Measurements from ENCODE around the gene COQ8B. TPM values are rescaled to one million over a fixed set of nuclear protein-coding genes. Genes with fewer than 3 reads are reported as not detected.

COQ8B gene
- total RNA-seq, 2 donors from 2014 or later = 31.0 to 54.8 TPM

GRCh38 chr19:40685016-40685526 lies 31.6 kb downstream of the COQ8B start:
- H3K9me3 Mint-ChIP-seq = no peaks in the 10 kb centered on the region
- no peaks in the 10 kb centered on the region for H3K27me3 Mint-ChIP-seq

GRCh38 chr19:40684280-40684679 lies 32.4 kb downstream of the COQ8B start:
- Mint-ChIP-seq H3K27me3 (no peaks in the 10 kb centered on the region), H3K9me3 (no peaks in the 10 kb centered on the region), H3K4me3 (no peak overlapping the region), H3K4me1 (no peaks in the 10 kb centered on the region), H3K36me3 (ENCODE audit: low read depth) (peaks cover 47% of the 10 kb centered on the region), H3K27ac (no peak overlapping the region)
- no peak for ATAC-seq (replicated peaks)

More at GRCh38 chr19:40685016-40685526, 31.6 kb downstream of the COQ8B start:
- Mint-ChIP-seq H3K4me3 (no peak overlapping the region), H3K27ac (no peak overlapping the region), H3K4me1 (no peaks in the 10 kb centered on the region), H3K36me3 (ENCODE audit: low read depth) (peaks cover 39% of the 10 kb centered on the region)
- ATAC-seq (replicated peaks) = no peak

GRCh38 chr19:40683437-40683836 lies 33.2 kb downstream of the COQ8B start:
- Mint-ChIP-seq H3K27me3 (no peaks in the 10 kb centered on the region), H3K9me3 (no peaks in the 10 kb centered on the region), H3K4me3 (no peak overlapping the region), H3K27ac (no peak overlapping the region), H3K36me3 (ENCODE audit: low read depth) (peaks cover 55% of the 10 kb centered on the region), H3K4me1 (no peaks in the 10 kb centered on the region)
- no peak for ATAC-seq (replicated peaks)

GRCh38 chr19:40682431-40682964 lies 34.2 kb downstream of the COQ8B start:
- H3K27ac Mint-ChIP-seq = no peak overlapping the region
- H3K9me3 Mint-ChIP-seq = no peaks in the 10 kb centered on the region
- H3K36me3 Mint-ChIP-seq (ENCODE audit: low read depth) = peaks cover 65% of the 10 kb centered on the region
- no peak overlapping the region for H3K4me3 Mint-ChIP-seq
- ATAC-seq (replicated peaks) = no peak
- H3K4me1 Mint-ChIP-seq = no peaks in the 10 kb centered on the region
- H3K27me3 Mint-ChIP-seq = no peaks in the 10 kb centered on the region

GRCh38 chr19:40681039-40681438 lies 35.6 kb downstream of the COQ8B start:
- H3K27me3 Mint-ChIP-seq = no peaks in the 10 kb centered on the region
- no peak overlapping the region for H3K27ac Mint-ChIP-seq
- no peak for ATAC-seq (replicated peaks)
- no peaks in the 10 kb centered on the region for H3K4me1 Mint-ChIP-seq
- H3K36me3 Mint-ChIP-seq (ENCODE audit: low read depth) = peaks cover 74% of the 10 kb centered on the region
- H3K4me3 Mint-ChIP-seq = no peak overlapping the region
- no peaks in the 10 kb centered on the region for H3K9me3 Mint-ChIP-seq

- Mint-ChIP-seq H3K4me3 (no peak overlapping the region), H3K27me3 (no peaks in the 10 kb centered on the region), H3K4me1 (no peaks in the 10 kb centered on the region), H3K9me3 (no peaks in the 10 kb centered on the region), H3K36me3 (ENCODE audit: low read depth) (peaks cover 62% of the 10 kb centered on the region), H3K27ac (no peak overlapping the region)
- ATAC-seq (replicated peaks) = no peak
Measured at GRCh38 chr19:40677156-40677555, 39.5 kb downstream of the COQ8B start.

GRCh38 chr19:40674291-40674690 lies 42.4 kb downstream of the COQ8B start:
- no peaks in the 10 kb centered on the region for H3K9me3 Mint-ChIP-seq
- no peak overlapping the region for H3K4me3 Mint-ChIP-seq
- ATAC-seq (replicated peaks) = no peak
- no peaks in the 10 kb centered on the region for H3K27me3 Mint-ChIP-seq
- H3K36me3 Mint-ChIP-seq (ENCODE audit: low read depth) = peaks cover 39% of the 10 kb centered on the region
- no peaks in the 10 kb centered on the region for H3K4me1 Mint-ChIP-seq
- H3K27ac Mint-ChIP-seq = no peak overlapping the region

GRCh38 chr19:40673397-40673796 lies 43.3 kb downstream of the COQ8B start:
- Mint-ChIP-seq H3K4me1 (no peaks in the 10 kb centered on the region), H3K36me3 (ENCODE audit: low read depth) (peaks cover 30% of the 10 kb centered on the region), H3K4me3 (no peak overlapping the region), H3K9me3 (no peaks in the 10 kb centered on the region), H3K27ac (no peak overlapping the region), H3K27me3 (no peaks in the 10 kb centered on the region)
- no peak for ATAC-seq (replicated peaks)

- Mint-ChIP-seq H3K27ac (no peak overlapping the region), H3K36me3 (ENCODE audit: low read depth) (peaks cover 23% of the 10 kb centered on the region), H3K9me3 (no peaks in the 10 kb centered on the region), H3K4me3 (no peak overlapping the region), H3K4me1 (no peaks in the 10 kb centered on the region), H3K27me3 (no peaks in the 10 kb centered on the region)
- no peak for ATAC-seq (replicated peaks)
Measured at GRCh38 chr19:40672573-40673299, 44.0 kb downstream of the COQ8B start.

- H3K27ac Mint-ChIP-seq = no peak overlapping the region
- ATAC-seq (replicated peaks) = no peak
- peaks cover 19% of the 10 kb centered on the region for H3K36me3 Mint-ChIP-seq (ENCODE audit: low read depth)
Measured at GRCh38 chr19:40672038-40672437, 44.6 kb downstream of the COQ8B start.

GRCh38 chr19:40671404-40671803 lies 45.3 kb downstream of the COQ8B start:
- ATAC-seq (replicated peaks) = no peak
- H3K27me3 Mint-ChIP-seq = no peaks in the 10 kb centered on the region
- no peak overlapping the region for H3K4me3 Mint-ChIP-seq
- peaks cover 19% of the 10 kb centered on the region for H3K36me3 Mint-ChIP-seq (ENCODE audit: low read depth)
- H3K27ac Mint-ChIP-seq = no peak overlapping the region
- peaks cover 5% of the 10 kb centered on the region for H3K4me1 Mint-ChIP-seq
- H3K9me3 Mint-ChIP-seq = no peaks in the 10 kb centered on the region

More at GRCh38 chr19:40672038-40672437, 44.6 kb downstream of the COQ8B start:
- H3K4me1 Mint-ChIP-seq = no peaks in the 10 kb centered on the region
- H3K4me3 Mint-ChIP-seq = no peak overlapping the region
- H3K27me3 Mint-ChIP-seq = no peaks in the 10 kb centered on the region
- no peaks in the 10 kb centered on the region for H3K9me3 Mint-ChIP-seq

GRCh38 chr19:40668991-40669614 lies 47.6 kb downstream of the COQ8B start:
- Mint-ChIP-seq H3K36me3 (ENCODE audit: low read depth) (peaks cover 9% of the 10 kb centered on the region), H3K9me3 (no peaks in the 10 kb centered on the region), H3K4me3 (no peak overlapping the region), H3K27ac (no peak overlapping the region), H3K4me1 (peaks cover 5% of the 10 kb centered on the region), H3K27me3 (no peaks in the 10 kb centered on the region)
- ATAC-seq (replicated peaks) = no peak

GRCh38 chr19:40667602-40668001 lies 49.1 kb downstream of the COQ8B start:
- Mint-ChIP-seq H3K4me1 (peaks cover 5% of the 10 kb centered on the region), H3K9me3 (no peaks in the 10 kb centered on the region), H3K27ac (no peak overlapping the region), H3K4me3 (no peak overlapping the region), H3K27me3 (no peaks in the 10 kb centered on the region), H3K36me3 (ENCODE audit: low read depth) (peaks cover 9% of the 10 kb centered on the region)
- ATAC-seq (replicated peaks) = no peak

- H3K36me3 Mint-ChIP-seq (ENCODE audit: low read depth) = peaks cover 9% of the 10 kb centered on the region
- no peaks in the 10 kb centered on the region for H3K27me3 Mint-ChIP-seq
- no peak for ATAC-seq (replicated peaks)
- peak overlapping the region; percentile 45 for H3K27ac Mint-ChIP-seq
- peak overlapping the region; percentile 8 for H3K4me3 Mint-ChIP-seq
- peaks cover 5% of the 10 kb centered on the region for H3K4me1 Mint-ChIP-seq
- H3K9me3 Mint-ChIP-seq = no peaks in the 10 kb centered on the region
Measured at GRCh38 chr19:40666803-40667438, 49.8 kb downstream of the COQ8B start.
